Suppressor macrophage treated with lipopolysaccharide for 4 hours (primary cell): ENCODE results near the gene UMODL1.

Experiments
- DNase-seq: peaks from one replicate; pipeline ENCODE4 v3.0.0-alpha.2; 2020

UMODL1 gene

GRCh38 chr21:42081138-42081537 lies 10.0 kb downstream of the UMODL1 start:
- peak; percentile 72 for DNase-seq

- DNase-seq: no peak
Measured at GRCh38 chr21:42081931-42082381, 10.8 kb downstream of the UMODL1 start.

GRCh38 chr21:42082501-42083360 lies 11.6 kb downstream of the UMODL1 start:
- DNase-seq: no peak

- DNase-seq: no peak
Measured at GRCh38 chr21:42083361-42083690, 12.2 kb downstream of the UMODL1 start.

GRCh38 chr21:42084079-42084478 lies 13.0 kb downstream of the UMODL1 start:
- DNase-seq: no peak

GRCh38 chr21:42085246-42086077 lies 14.3 kb downstream of the UMODL1 start:
- no peak for DNase-seq

- no peak for DNase-seq
Measured at GRCh38 chr21:42086969-42087368, 15.9 kb downstream of the UMODL1 start.

GRCh38 chr21:42088148-42088547 lies 17.0 kb downstream of the UMODL1 start:
- DNase-seq: no peak

- DNase-seq: no peak
Measured at GRCh38 chr21:42088658-42089057, 17.5 kb downstream of the UMODL1 start.

- DNase-seq: no peak
Measured at GRCh38 chr21:42089093-42089631, 18.0 kb downstream of the UMODL1 start.

GRCh38 chr21:42089665-42090310 lies 18.7 kb downstream of the UMODL1 start:
- no peak for DNase-seq

GRCh38 chr21:42091899-42092508 lies 20.9 kb downstream of the UMODL1 start:
- no peak for DNase-seq

GRCh38 chr21:42092771-42093170 lies 21.7 kb downstream of the UMODL1 start:
- no peak for DNase-seq

- DNase-seq: no peak
Measured at GRCh38 chr21:42093186-42093585, 22.1 kb downstream of the UMODL1 start.

GRCh38 chr21:42093991-42094421 lies 22.9 kb downstream of the UMODL1 start:
- DNase-seq: no peak

- DNase-seq: no peak
Measured at GRCh38 chr21:42094811-42095210, 23.7 kb downstream of the UMODL1 start.

GRCh38 chr21:42095581-42095980 lies 24.5 kb downstream of the UMODL1 start:
- no peak for DNase-seq

GRCh38 chr21:42096566-42096965 lies 25.4 kb downstream of the UMODL1 start:
- DNase-seq: no peak

GRCh38 chr21:42097274-42097673 lies 26.2 kb downstream of the UMODL1 start:
- no peak for DNase-seq

GRCh38 chr21:42097860-42098454 lies 26.8 kb downstream of the UMODL1 start:
- DNase-seq: peak; percentile 92

GRCh38 chr21:42098957-42099505 lies 27.9 kb downstream of the UMODL1 start:
- DNase-seq: no peak

GRCh38 chr21:42101246-42101645 lies 30.1 kb downstream of the UMODL1 start:
- DNase-seq: no peak
